ENCODE measurements around the gene SLC39A3. TPM values are rescaled to one million over a fixed set of nuclear protein-coding genes. Genes with fewer than 3 reads are reported as not detected.

SLC39A3 gene
- total and polyA plus RNA-seq, 10 of the 15 experiments (the other 5 are each of a cell fraction or from before 2014, with no cell fraction given): 0.63 to 67.1 (median 51.2) TPM

- Histone ChIP-seq H3K4me3 (no peak overlapping the region), H3K79me2 (ENCODE audit: control insufficient read depth, insufficient read depth, low read length) (peaks cover 9% of the 10 kb centered on the region), H4K20me1 (ENCODE audit: control insufficient read depth, insufficient read depth) (no peaks in the 10 kb centered on the region), H3K27me3 (replicated peaks in 1 of 2; ENCODE audit: control insufficient read depth in 2 of 2, insufficient read depth in 2 of 2, low read length in 1 of 2) (no peaks in the 10 kb centered on the region), H2AFZ (ENCODE audit: control insufficient read depth, low read depth, low read length) (no peak overlapping the region), H3K4me2 (ENCODE audit: control insufficient read depth, insufficient read depth) (no peak overlapping the region), H3K9ac (ENCODE audit: control insufficient read depth, insufficient read depth, low read length) (no peak overlapping the region), H3K36me3 (ENCODE audit: control insufficient read depth in 2 of 2, insufficient read depth in 2 of 2, low read length in 1 of 2) (peaks cover 11 to 15% of the 10 kb centered on the region in 2 experiments; a peak in 3 of 4 replicates), H3K4me1 (ENCODE audit: control insufficient read depth, insufficient read depth, low read length) (no peaks in the 10 kb centered on the region), H3K9me3 (replicated peaks; ENCODE audit: control insufficient read depth, insufficient read depth, low read length) (peaks cover 8% of the 10 kb centered on the region; the same call in 2 of the 3 replicates), H3K27ac (ENCODE audit: control insufficient read depth, insufficient read depth) (no peak overlapping the region)
- intact Hi-C loops (cut with micrococcal nuclease; ENCODE audit: unreplicated experiment) (no loop called here), in situ Hi-C loops (cut with MboI) (no loop called here)
- POLR2A ChIA-PET: interaction anchor here (0.6 kb wide), 1 partner anchor 26 kb away, joined by 3 read pairs; no protein-coding TSS in a partner anchor
- FAIRE-seq (no peak), DNase-seq (ENCODE audit: low read depth, low spot score) (no peak), ATAC-seq (no peak)
- SMC1A ChIA-PET (ENCODE audit: uncharacterized antibody, unreplicated experiment): interaction anchor here (0.9 kb wide), 1 partner anchor 35 kb away, joined by 3 read pairs; no protein-coding TSS in a partner anchor
- WGBS (ENCODE audit: insufficient coverage, insufficient replicate concordance, low lambda C conversion rate, missing lambda C conversion rate): 91% methylated on average over 35 of the region's 35 CpGs
- CTCF ChIA-PET: no interaction called here
- RAD21 ChIA-PET (ENCODE audit: unreplicated experiment): no interaction called here
- BruUV-seq (replicated peaks): no TSS peak
- TF ChIP-seq HSF1 (IDR thresholded peaks at IDR 0.05; ENCODE audit: low read depth, low read length) (no peak), SMARCA5 (IDR thresholded peaks at IDR 0.05) (no peak), ZNF24 (IDR thresholded peaks at IDR 0.05) (no peak), GATAD2B (conservative IDR thresholded peaks at IDR 0.05; ENCODE audit: low read depth) (no peak), BCL3 (IDR thresholded peaks at IDR 0.05; ENCODE audit: borderline replicate concordance, insufficient read depth, low read depth, low read length, poor library complexity, severe bottlenecking) (peak; percentile 39), ELK1 (IDR thresholded peaks at IDR 0.05; ENCODE audit: low read depth, low read length) (no peak), CHD2 (IDR thresholded peaks at IDR 0.05; ENCODE audit: borderline replicate concordance, low read depth, low read length) (no peak), FOXM1 (IDR thresholded peaks at IDR 0.05; ENCODE audit: low read depth, low read length) (no peak), ATF3 (IDR thresholded peaks at IDR 0.05; ENCODE audit: borderline replicate concordance, extremely low read depth, low read depth, low read length) (no peak), TCF3 (IDR thresholded peaks at IDR 0.05; ENCODE audit: borderline replicate concordance, insufficient read depth, low read depth, low read length) (0 out of 2 replicates have a peak, but pooled peaks have one; percentile 58), MAX (IDR thresholded peaks at IDR 0.05; ENCODE audit: low read depth, low read length) (no peak), SREBF2 (IDR thresholded peaks at IDR 0.05; ENCODE audit: low read length) (no peak), CBX3 (IDR thresholded peaks at IDR 0.05; ENCODE audit: borderline replicate concordance, low read depth) (no peak), NFXL1 (IDR thresholded peaks at IDR 0.05; ENCODE audit: borderline replicate concordance) (no peak), DPF2 (IDR thresholded peaks at IDR 0.05) (no peak), PBX3 (IDR thresholded peaks at IDR 0.05; ENCODE audit: insufficient replicate concordance, low read depth, low read length) (peak; percentile 38), USF2 (IDR thresholded peaks at IDR 0.05; ENCODE audit: borderline replicate concordance, low read depth, low read length) (no peak)
Observed at GRCh38 chr19:2733930-2734588, 5.8 kb downstream of the SLC39A3 start.

All from GM12878 (cell line).